Sigmoid colon (tissue), 7 donors: Measurements from ENCODE around the gene NUMBL. TPM values are rescaled to one million over a fixed set of nuclear protein-coding genes. Genes with fewer than 3 reads are reported as not detected.

Experiments
- DNase-seq: peaks from one replicate; pipeline ENCODE4 v3.0.0-alpha.2; 2019
- H3K27ac ChIP-seq, 4 donors: fragments of 200-600 bp; sonication (generic); one replicate each; pipeline ENCODE4 v1.5.1; 2016 to 2019; ENCODE audit warnings: mild to moderate bottlenecking in 1 of 4
- H3K27me3 ChIP-seq, 3 donors: fragments of 200-600 bp; sonication (generic); one replicate each; pipeline ENCODE4 v1.5.1; 2019; ENCODE audit warnings: mild to moderate bottlenecking in 1 of 3
- H3K36me3 ChIP-seq, 4 donors: fragments of 200-600 bp; sonication (generic); one replicate each; pipeline ENCODE4 v1.5.1; 2016 to 2019
- H3K4me1 ChIP-seq, 4 donors: fragments of 200-600 bp; sonication (generic); one replicate each; pipeline ENCODE4 v1.5.1; 2017 to 2019
- H3K4me3 ChIP-seq, 4 donors: fragments of 200-600 bp; sonication (generic); one replicate each; pipeline ENCODE4 v1.5.1; 2017 to 2019; ENCODE audit warnings: mild to moderate bottlenecking in 2 of 4, moderate library complexity in 1 of 4
- H3K9me3 ChIP-seq, 4 donors: fragments of 200-600 bp in 3 of 4; sonication (generic) in 3 of 4; one replicate each; pipeline versions ENCODE4 v1.5.1 to v1.6.1; 2013 to 2019
- CTCF ChIP-seq, 4 experiments: fragments of 450-650 bp in 3 of 4; fragments of 200-600 bp in 1 of 4; IDR thresholded peaks; one replicate each; pipeline ENCODE4 v1.5.1; 2016 to 2019; ENCODE audit warnings: antibody characterized with exemption in 4 of 4, mild to moderate bottlenecking in 3 of 4, moderate library complexity in 2 of 4
- EP300 ChIP-seq, 4 donors: sonication (generic); formaldehyde crosslinking; IDR thresholded peaks; one replicate each; pipeline ENCODE4 v1.6.1; 2017; ENCODE audit warnings: antibody characterized with exemption in 4 of 4
- POLR2A ChIP-seq, 2 donors: fragments of 450-650 bp; IDR thresholded peaks; one replicate each; pipeline ENCODE4 v1.6.1; 2016; ENCODE audit warnings: antibody characterized with exemption in 2 of 2, mild to moderate bottlenecking in 2 of 2, moderate library complexity in 2 of 2
- POLR2AphosphoS5 ChIP-seq, 4 donors: sonication (generic); formaldehyde crosslinking; IDR thresholded peaks; one replicate each; pipeline ENCODE4 v1.6.1; 2017; ENCODE audit warnings: antibody characterized with exemption in 4 of 4
- WGBS, 2 donors: extraction: QIAGEN DNeasy Blood & Tissue Kit; methylation state at CpG; one replicate each; pipeline ENCODE4 v1.1.7; 2013; 5-methylcytosine and 5-hydroxymethylcytosine counted together
- intact Hi-C: fragments of 100-400 bp; cut with DNase I; formaldehyde crosslinking; loops from one replicate; pipeline ENCODE4 v1.15.1; 2023
- polyA plus RNA-seq, 3 donors: library from polyadenylated mRNA; stranded (reverse); fragments of 200-250 nt; gene quantifications; one replicate each; pipeline ENCODE4 v1.2.3, GENCODE V29; 2013
- total RNA-seq, 4 donors: library from RNA; depleted of rRNA; stranded (reverse); fragments of >200 nt; gene quantifications; one replicate each; pipeline ENCODE4 v1.1.0, GENCODE V29; 2016
- donor health status: healthy with polysubstance abuse.
- donor health status: Bipolar disorder and iron deficiency.
- donor health status: healthy.

Gene NUMBL
- total and polyA plus RNA-seq, 7 donors = 3.0 to 38.2 (median 21.9) TPM

GRCh38 chr19:40671404-40671803 is 19.0 kb downstream of the NUMBL start:
- no peak for TF ChIP-seq CTCF (IDR thresholded peaks at IDR 0.05)
- TF ChIP-seq POLR2AphosphoS5 (IDR thresholded peaks at IDR 0.05) = no peak
- TF ChIP-seq POLR2A (IDR thresholded peaks at IDR 0.05) = no peak
- no peak for TF ChIP-seq EP300 (IDR thresholded peaks at IDR 0.05)
- intact Hi-C loops = no loop called here
- Histone ChIP-seq H3K27me3 (no peaks in the 10 kb centered on the region), H3K27ac (no peak overlapping the region), H3K9me3 (no peaks in the 10 kb centered on the region), H3K4me1 (no peaks in the 10 kb centered on the region), H3K4me3 (no peak overlapping the region), H3K36me3 (peaks cover 48 to 97% (median 62%) of the 10 kb centered on the region in 4 donors)
- WGBS, 2 donors = 83 to 85% methylated on average over 9 of the region's 9 CpGs
- DNase-seq = no peak

GRCh38 chr19:40668991-40669614 is 21.3 kb downstream of the NUMBL start:
- TF ChIP-seq POLR2AphosphoS5 (IDR thresholded peaks at IDR 0.05) (no peak), POLR2A (IDR thresholded peaks at IDR 0.05) (no peak), CTCF (IDR thresholded peaks at IDR 0.05) (no peak), EP300 (IDR thresholded peaks at IDR 0.05) (no peak)
- intact Hi-C loops = no loop called here
- Histone ChIP-seq H3K4me1 (peaks cover 0 to under 1% (median under 1%) of the 10 kb centered on the region in 4 donors), H3K36me3 (peaks cover 42 to 75% (median 49%) of the 10 kb centered on the region in 4 donors), H3K4me3 (no peak overlapping the region), H3K27ac (no peak overlapping the region), H3K27me3 (no peaks in the 10 kb centered on the region), H3K9me3 (no peaks in the 10 kb centered on the region)
- DNase-seq = no peak
- WGBS, 2 donors = 94 to 95% methylated on average over 7 of the region's 7 CpGs

GRCh38 chr19:40667602-40668001 is 22.8 kb downstream of the NUMBL start:
- Histone ChIP-seq H3K4me3 (no peak overlapping the region), H3K27me3 (no peaks in the 10 kb centered on the region), H3K4me1 (peaks cover 0 to 14% (median 11%) of the 10 kb centered on the region in 4 donors), H3K27ac (no peak overlapping the region), H3K9me3 (no peaks in the 10 kb centered on the region), H3K36me3 (peaks cover 27 to 60% (median 35%) of the 10 kb centered on the region in 4 donors)
- no peak for DNase-seq
- WGBS, 2 donors = 93 to 94% methylated on average over 14 of the region's 14 CpGs
- intact Hi-C loops = no loop called here
- TF ChIP-seq POLR2AphosphoS5 (IDR thresholded peaks at IDR 0.05) = no peak
- TF ChIP-seq EP300 (IDR thresholded peaks at IDR 0.05) = no peak
- TF ChIP-seq CTCF (IDR thresholded peaks at IDR 0.05) = no peak
- no peak for TF ChIP-seq POLR2A (IDR thresholded peaks at IDR 0.05)

GRCh38 chr19:40666803-40667438 is 23.5 kb downstream of the NUMBL start:
- Histone ChIP-seq H3K9me3 (no peaks in the 10 kb centered on the region), H3K4me1 (peaks cover 0 to 16% (median 12%) of the 10 kb centered on the region in 4 donors), H3K4me3 (no peak overlapping the region), H3K27ac (peak overlapping the region in 3 of 4 donors; percentile 11 to 90 (median 34)), H3K27me3 (no peaks in the 10 kb centered on the region), H3K36me3 (peaks cover 23 to 53% (median 29%) of the 10 kb centered on the region in 4 donors)
- no peak for DNase-seq
- whole genome bisulfite sequencing, 2 donors = 92 to 93% methylated on average over 14 of the region's 14 CpGs
- TF ChIP-seq EP300 (IDR thresholded peaks at IDR 0.05) (no peak), CTCF (IDR thresholded peaks at IDR 0.05) (no peak), POLR2A (IDR thresholded peaks at IDR 0.05) (no peak), POLR2AphosphoS5 (IDR thresholded peaks at IDR 0.05) (peak in 1 of 4 donors; percentile 12)
- intact Hi-C loops = no loop called here
